DND-41 (cell line): ENCODE measurements around the gene FGR.

Source experiments
- ATAC-seq: fragments of 200-7000 bp; cut with Tn5 transposase; 3 replicates; pipeline ENCODE4 v1.9.1; 2021; ENCODE audit warnings: low read depth; ENCODE audit not compliant: insufficient read depth
- DNase-seq: peaks from one replicate; pipeline ENCODE4 v3.0.0-alpha.2; 2020
- H2AFZ ChIP-seq: 2 replicates; pipeline ENCODE4 v1.6.0; 2012; ENCODE audit warnings: low read depth, low read length
- H3K27ac ChIP-seq: 2 replicates; pipeline ENCODE4 v1.5.1; 2012; ENCODE audit warnings: low read length, inconsistent platforms
- H3K27me3 ChIP-seq: fragments of 200-600 bp; sonication (generic); 2 replicates; pipeline ENCODE4 v1.6.0; 2012; ENCODE audit warnings: low read length, mild to moderate bottlenecking, inconsistent platforms; ENCODE audit not compliant: insufficient read depth, poor library complexity
- H3K36me3 ChIP-seq: 2 replicates; pipeline ENCODE4 v1.5.1; 2012; ENCODE audit warnings: low read length, inconsistent platforms; ENCODE audit not compliant: insufficient read depth
- H3K4me1 ChIP-seq: 2 replicates; pipeline ENCODE4 v1.5.1; 2012; ENCODE audit warnings: mild to moderate bottlenecking, low read length; ENCODE audit not compliant: insufficient read depth
- H3K4me2 ChIP-seq: 2 replicates; pipeline ENCODE4 v1.6.0; 2012; ENCODE audit warnings: mild to moderate bottlenecking, moderate library complexity, low read length, inconsistent platforms; ENCODE audit not compliant: insufficient read depth
- H3K4me3 ChIP-seq, 2 experiments: fragments of 200-600 bp in 1 of 2; shearing (Covaris generic) in 1 of 2; 2 replicates each; pipeline ENCODE4 v1.5.1; 2012 to 2016; ENCODE audit warnings: inconsistent platforms in 2 of 2, low read length in 2 of 2, mild to moderate bottlenecking in 2 of 2, low read depth in 1 of 2, moderate library complexity in 1 of 2
- H3K79me2 ChIP-seq: 2 replicates; pipeline ENCODE4 v1.6.0; 2012; ENCODE audit warnings: low read length, inconsistent platforms; ENCODE audit not compliant: insufficient read depth
- H3K9ac ChIP-seq: 2 replicates; pipeline ENCODE4 v1.6.0; 2012; ENCODE audit warnings: low read depth, mild to moderate bottlenecking, inconsistent platforms, low read length, moderate library complexity
- H3K9me3 ChIP-seq: 2 replicates; pipeline ENCODE4 v1.5.1; 2012; ENCODE audit warnings: low read length, moderate library complexity, mild to moderate bottlenecking, inconsistent platforms; ENCODE audit not compliant: insufficient read depth, severe bottlenecking
- H4K20me1 ChIP-seq: 2 replicates; pipeline ENCODE4 v1.6.0; 2012; ENCODE audit warnings: low read length; ENCODE audit not compliant: insufficient read depth
- CTCF ChIP-seq: IDR thresholded peaks from 2 replicates; pipeline ENCODE4 v1.5.1; 2012; ENCODE audit warnings: borderline replicate concordance, low read length, moderate library complexity, mild to moderate bottlenecking; ENCODE audit not compliant: poor library complexity, severe bottlenecking; ENCODE audit errors: extremely low read depth
- EZH2 ChIP-seq: IDR thresholded peaks from 3 replicates; pipeline ENCODE4 v1.6.1; 2012; ENCODE audit warnings: borderline replicate concordance, low read depth, mild to moderate bottlenecking, moderate library complexity, low read length, inconsistent platforms; ENCODE audit not compliant: severe bottlenecking

FGR gene

GRCh38 chr1:27617420-27617819 lies 17.6 kb downstream of the FGR start:
- ATAC-seq (no peak), DNase-seq (no peak)
- H3K4me3 ChIP-seq: peak overlapping the region in 1 of 2 experiments; percentile 15; a peak in 1 of 4 replicates
- peak overlapping the region; percentile 49; the same call in 1 of the 2 replicates for H3K4me2 ChIP-seq
- peaks cover 66% of the 10 kb centered on the region for H3K4me1 ChIP-seq
- no peaks in the 10 kb centered on the region for H4K20me1 ChIP-seq
- peak overlapping the region; percentile 98 for H3K27ac ChIP-seq
- TF ChIP-seq EZH2 (no peak), CTCF (no peak)
- no peaks in the 10 kb centered on the region for H3K27me3 ChIP-seq
- H3K9ac ChIP-seq: peak overlapping the region; percentile 57
- H3K36me3 ChIP-seq: peaks cover 7% of the 10 kb centered on the region; the same call in 1 of the 2 replicates
- H3K9me3 ChIP-seq: no peaks in the 10 kb centered on the region
- H2AFZ ChIP-seq: peak overlapping the region; percentile 49
- H3K79me2 ChIP-seq: no peaks in the 10 kb centered on the region

- Histone ChIP-seq H3K36me3 (peaks cover 7% of the 10 kb centered on the region; the same call in 1 of the 2 replicates), H2AFZ (no peak overlapping the region), H3K4me3 (no peak overlapping the region), H3K27ac (peak overlapping the region; percentile 98), H4K20me1 (no peaks in the 10 kb centered on the region), H3K9me3 (no peaks in the 10 kb centered on the region), H3K4me1 (peaks cover 56% of the 10 kb centered on the region), H3K79me2 (no peaks in the 10 kb centered on the region), H3K9ac (peak overlapping the region; percentile 57; the same call in 1 of the 2 replicates), H3K27me3 (no peaks in the 10 kb centered on the region), H3K4me2 (no peak overlapping the region)
- ATAC-seq (no peak), DNase-seq (no peak)
- TF ChIP-seq CTCF (peak; percentile 56), EZH2 (no peak)
Observed at GRCh38 chr1:27616441-27616840, 18.5 kb downstream of the FGR start.

- TF ChIP-seq EZH2 (no peak), CTCF (no peak)
- H3K36me3 ChIP-seq: peaks cover 7% of the 10 kb centered on the region; the same call in 1 of the 2 replicates
- H3K4me2 ChIP-seq: no peak overlapping the region
- H3K79me2 ChIP-seq: no peaks in the 10 kb centered on the region
- peaks cover 54% of the 10 kb centered on the region for H3K4me1 ChIP-seq
- no peak overlapping the region for H3K9ac ChIP-seq
- no peak for ATAC-seq
- no peak overlapping the region for H2AFZ ChIP-seq
- DNase-seq: peak; percentile 13
- no peaks in the 10 kb centered on the region for H3K9me3 ChIP-seq
- peak overlapping the region; percentile 98 for H3K27ac ChIP-seq
- H3K4me3 ChIP-seq: no peak overlapping the region
- H3K27me3 ChIP-seq: no peaks in the 10 kb centered on the region
- H4K20me1 ChIP-seq: no peaks in the 10 kb centered on the region
Observed at GRCh38 chr1:27615346-27616192, 19.4 kb downstream of the FGR start.
